ENCODE data around the gene POLN. TPM values are rescaled to one million over a fixed set of nuclear protein-coding genes. Genes with fewer than 3 reads are reported as not detected.

POLN gene
- total RNA-seq, 2 experiments from 2014 or later = 2.1 to 2.3 TPM

- Mint-ChIP-seq H3K9me3 (no peaks in the 10 kb centered on the region), H3K36me3 (ENCODE audit: low read depth) (peaks cover 11% of the 10 kb centered on the region), H3K27ac (peak overlapping the region; percentile 44), H3K27me3 (no peaks in the 10 kb centered on the region), H3K4me1 (ENCODE audit: low read depth) (no peaks in the 10 kb centered on the region), H3K4me3 (peak overlapping the region; percentile 69)
- H3K36me3 ChIP-seq (ENCODE audit: insufficient read depth, low read length) = peaks cover 38% of the 10 kb centered on the region
- no peaks in the 10 kb centered on the region for H3K27me3 ChIP-seq (ENCODE audit: control insufficient read depth in 1 of 2, insufficient read depth in 2 of 2, low read length in 2 of 2)
- intact Hi-C loops (cut with DNase I, micrococcal nuclease) = loop anchor here in 1 of 2 experiments (1.0 to 10.0 kb wide), 4 partner anchors 18 to 674 kb away; partner anchors contain the start of genes HAUS3, NELFA and POLN
- H3K4me1 ChIP-seq (ENCODE audit: insufficient read depth, low read length) = peaks cover 56% of the 10 kb centered on the region
- H3K27ac ChIP-seq (ENCODE audit: low read depth in 1 of 2, low read length in 2 of 2) = peak overlapping the region; percentile 38 to 40
- DNase-seq (peak in 2 of 14 experiments; percentile 6 to 33), ATAC-seq (ENCODE audit: poor library complexity) (no peak)
- POLR2A ChIA-PET = interaction anchor here (0.8 to 3.8 kb wide), 3 partner anchors 20 to 142 kb away, joined by 3 to 84 read pairs (median 21); partner anchors contain the start of genes HAUS3 and POLN
- TF ChIP-seq CTCF (IDR thresholded peaks at IDR 0.05) = no peak
- H3K4me3 ChIP-seq (ENCODE audit: low read length) = peak overlapping the region; percentile 85
- H3K9me3 ChIP-seq (ENCODE audit: control insufficient read depth in 1 of 2, insufficient read depth in 1 of 2, low read length in 2 of 2) = no peaks in the 10 kb centered on the region
- CTCF ChIA-PET = interaction anchor here (1.2 kb wide), 1 partner anchor 21 kb away, joined by 4 read pairs; no protein-coding TSS in a partner anchor
These were observed 18.6 kb upstream of the POLN start for GRCh38 chr4:2260344-2261109.

- Histone ChIP-seq H3K4me3 (ENCODE audit: low read length) (peak overlapping the region; percentile 85), H3K4me1 (ENCODE audit: insufficient read depth, low read length) (peaks cover 56% of the 10 kb centered on the region), H3K27ac (ENCODE audit: low read depth in 1 of 2, low read length in 2 of 2) (peak overlapping the region in 1 of 2 donors; percentile 38), H3K27me3 (ENCODE audit: control insufficient read depth in 1 of 2, insufficient read depth in 2 of 2, low read length in 2 of 2) (no peaks in the 10 kb centered on the region), H3K9me3 (ENCODE audit: control insufficient read depth in 1 of 2, insufficient read depth in 1 of 2, low read length in 2 of 2) (no peaks in the 10 kb centered on the region), H3K36me3 (ENCODE audit: insufficient read depth, low read length) (peaks cover 43% of the 10 kb centered on the region)
- intact Hi-C loops (cut with DNase I, micrococcal nuclease) = loop anchor here in 1 of 2 experiments (1.0 to 10.0 kb wide), 4 partner anchors 39 to 675 kb away; partner anchors contain the start of gene NELFA
- peaks cover 16% of the 10 kb centered on the region for H3K36me3 Mint-ChIP-seq (ENCODE audit: low read depth)
- ChIA-PET CTCF (interaction anchor here (1.2 kb wide), 1 partner anchor 22 kb away, joined by 4 read pairs; no protein-coding TSS in a partner anchor), POLR2A (interaction anchor here (1.2 to 3.8 kb wide), 3 partner anchors 18 to 22 kb away, joined by 4 to 84 read pairs (median 13); partner anchors contain the start of genes HAUS3 and POLN)
- H3K27ac Mint-ChIP-seq = peak overlapping the region; percentile 44
- ATAC-seq (ENCODE audit: poor library complexity) (no peak), DNase-seq (peak in 3 of 14 experiments; percentile 1 to 29 (median 7))
- no peaks in the 10 kb centered on the region for H3K4me1 Mint-ChIP-seq (ENCODE audit: low read depth)
- no peaks in the 10 kb centered on the region for H3K27me3 Mint-ChIP-seq
- no peak for TF ChIP-seq CTCF (IDR thresholded peaks at IDR 0.05)
- no peaks in the 10 kb centered on the region for H3K9me3 Mint-ChIP-seq
- peak overlapping the region; percentile 69 for H3K4me3 Mint-ChIP-seq
These were observed 17.8 kb upstream of the POLN start for GRCh38 chr4:2259541-2260343.

- DNase-seq = peak in 2 of 14 experiments; percentile 1 to 4
- H3K27ac ChIP-seq (ENCODE audit: low read depth in 1 of 2, low read length in 2 of 2) = no peak overlapping the region
- H3K36me3 Mint-ChIP-seq (ENCODE audit: low read depth) = peaks cover 23% of the 10 kb centered on the region
- no peak overlapping the region for H3K27ac Mint-ChIP-seq
- H3K9me3 ChIP-seq (ENCODE audit: control insufficient read depth in 1 of 2, insufficient read depth in 1 of 2, low read length in 2 of 2) = no peaks in the 10 kb centered on the region
- peaks cover 44% of the 10 kb centered on the region for H3K36me3 ChIP-seq (ENCODE audit: insufficient read depth, low read length)
- no peak for TF ChIP-seq CTCF (IDR thresholded peaks at IDR 0.05)
- no peak overlapping the region for H3K4me3 ChIP-seq (ENCODE audit: low read length)
- CTCF ChIA-PET = no interaction called here
- H3K4me1 Mint-ChIP-seq (ENCODE audit: low read depth) = no peaks in the 10 kb centered on the region
- no peaks in the 10 kb centered on the region for H3K9me3 Mint-ChIP-seq
- no peak for ATAC-seq (ENCODE audit: poor library complexity)
- peaks cover 56% of the 10 kb centered on the region for H3K4me1 ChIP-seq (ENCODE audit: insufficient read depth, low read length)
- POLR2A ChIA-PET = interaction anchor here (1.2 to 2.1 kb wide), 2 partner anchors 17 to 23 kb away, joined by 4 to 13 read pairs; partner anchors contain the start of genes HAUS3 and POLN
- intact Hi-C loops (cut with DNase I, micrococcal nuclease) = loop anchor here in 1 of 2 experiments (1.0 kb wide), 1 partner anchor 39 kb away; no protein-coding TSS in a partner anchor
- peak overlapping the region; percentile 66 for H3K4me3 Mint-ChIP-seq
- no peaks in the 10 kb centered on the region for H3K27me3 ChIP-seq (ENCODE audit: control insufficient read depth in 1 of 2, insufficient read depth in 2 of 2, low read length in 2 of 2)
- H3K27me3 Mint-ChIP-seq = no peaks in the 10 kb centered on the region
These were observed 17.2 kb upstream of the POLN start for GRCh38 chr4:2259036-2259540.
